Endothelial cell of umbilical vein (primary cell): ENCODE results near the gene FAM53B. TPM values are rescaled to one million over a fixed set of nuclear protein-coding genes. Genes with fewer than 3 reads are reported as not detected.

Experiments used
- BruUV-seq: library from RNA; stranded (reverse); fragments of 400-500 nt; replicated peaks from 2 replicates; lab custom pipeline; 2021; lab: Mats Ljungman, UMichigan
- CTCF ChIA-PET: fragments of 300-600, 350-600 bp; sonication (Branson Sonifier 250); formaldehyde crosslinking; loops from one replicate; lab custom pipeline; 2021; ENCODE audit warnings: antibody characterized with exemption, inconsistent platforms; lab: Charles Lee
- POLR2A ChIA-PET: fragments of 300-600, 350-600 bp; sonication (Branson Sonifier 250); formaldehyde crosslinking; loops from one replicate; lab custom pipeline; 2021; ENCODE audit warnings: antibody characterized with exemption, inconsistent platforms; lab: Charles Lee
- DNase-seq: peaks from one replicate; pipeline ENCODE4 v3.0.0-alpha.2; 2011; ENCODE audit warnings: low read depth, low spot score
- FAIRE-seq: peaks from 2 replicates; lab custom pipeline; 2011; peaks lifted over from hg19 to GRCh38; lab: Jason Lieb, UNC
- H2AFZ ChIP-seq: 2 replicates; pipeline ENCODE4 v1.6.0; 2012; ENCODE audit warnings: low read depth, low read length, control low read depth, inconsistent platforms
- H3K27ac ChIP-seq: 2 replicates; pipeline ENCODE4 v1.5.1; 2011; ENCODE audit warnings: low read depth, mild to moderate bottlenecking, control low read depth, low read length, moderate library complexity; ENCODE audit not compliant: insufficient read depth
- H3K27me3 ChIP-seq, 2 experiments: 2 replicates each; pipeline versions ENCODE4 v1.6.0 to v1.6.1; 2011; ENCODE audit warnings: low read length in 2 of 2, mixed read lengths in 1 of 2; ENCODE audit not compliant: control insufficient read depth in 2 of 2, insufficient read depth in 2 of 2
- H3K36me3 ChIP-seq, 2 experiments: 2 replicates in 1 of 2; 3 replicates in 1 of 2; pipeline ENCODE4 v1.5.1; 2011; ENCODE audit warnings: low read length in 2 of 2, mild to moderate bottlenecking in 1 of 2, moderate library complexity in 1 of 2; ENCODE audit not compliant: control insufficient read depth in 2 of 2, insufficient read depth in 2 of 2; ENCODE audit errors: extremely low read depth in 1 of 2
- H3K4me1 ChIP-seq: 3 replicates; pipeline ENCODE4 v1.5.1; 2011; ENCODE audit warnings: mild to moderate bottlenecking, low read length; ENCODE audit not compliant: control insufficient read depth, insufficient read depth; ENCODE audit errors: extremely low read depth
- H3K4me2 ChIP-seq: 2 replicates; pipeline ENCODE4 v1.6.1; 2011; ENCODE audit warnings: low read length, control low read depth, mixed read lengths; ENCODE audit not compliant: insufficient read depth
- H3K4me3 ChIP-seq, 3 experiments: fragments of 200-600 bp in 1 of 3; sonication (generic), shearing (Covaris generic) in 1 of 3; replicated peaks in 1 of 3; 2 replicates each; pipeline ENCODE4 v1.5.1; 2011 to 2016; ENCODE audit warnings: control low read depth in 3 of 3, low read length in 3 of 3, mild to moderate bottlenecking in 2 of 3, inconsistent platforms in 1 of 3, low read depth in 1 of 3, moderate library complexity in 1 of 3; ENCODE audit not compliant: insufficient read depth in 1 of 3
- H3K79me2 ChIP-seq: 2 replicates; pipeline ENCODE4 v1.6.0; 2012; ENCODE audit warnings: low read length, inconsistent platforms; ENCODE audit not compliant: control insufficient read depth, insufficient read depth
- H3K9ac ChIP-seq: replicated peaks from 2 replicates; pipeline ENCODE3; 2011; ENCODE audit warnings: low read length, control low read depth; ENCODE audit not compliant: insufficient read depth; ENCODE audit errors: extremely low read depth
- H3K9me1 ChIP-seq: replicated peaks from 3 replicates; pipeline ENCODE4 v1.6.0; 2011; ENCODE audit warnings: mild to moderate bottlenecking, low read length; ENCODE audit not compliant: control insufficient read depth, insufficient read depth; ENCODE audit errors: extremely low read depth
- H3K9me3 ChIP-seq: replicated peaks from 2 replicates; pipeline ENCODE4 v1.5.1; 2012; ENCODE audit warnings: low read length, inconsistent platforms; ENCODE audit not compliant: control insufficient read depth, insufficient read depth
- H4K20me1 ChIP-seq: replicated peaks from 2 replicates; pipeline ENCODE3; 2011; ENCODE audit warnings: mild to moderate bottlenecking, low read length; ENCODE audit not compliant: control insufficient read depth, insufficient read depth; ENCODE audit errors: extremely low read depth
- EZH2 ChIP-seq: IDR thresholded peaks from 2 replicates; pipeline ENCODE4 v1.6.1; 2012; ENCODE audit warnings: borderline replicate concordance, low read depth, mild to moderate bottlenecking, moderate library complexity, low read length, inconsistent platforms; ENCODE audit not compliant: severe bottlenecking
- FOS ChIP-seq: IDR thresholded peaks from 2 replicates; pipeline ENCODE4 v1.6.1; 2011; ENCODE audit warnings: mild to moderate bottlenecking, low read length, moderate library complexity, borderline replicate concordance; ENCODE audit not compliant: insufficient read depth
- GATA2 ChIP-seq: IDR thresholded peaks from 2 replicates; pipeline ENCODE4 v1.7.0; 2011; ENCODE audit warnings: low read depth, mild to moderate bottlenecking, moderate library complexity, mixed read lengths, low read length; ENCODE audit not compliant: insufficient read length, insufficient read depth
- JUN ChIP-seq: IDR thresholded peaks from 2 replicates; pipeline ENCODE4 v1.6.1; 2011; ENCODE audit warnings: borderline replicate concordance, low read depth; ENCODE audit not compliant: insufficient read length, insufficient read depth
- MYC ChIP-seq: IDR thresholded peaks from one replicate; pipeline ENCODE4 v1.6.1; 2011; ENCODE audit warnings: mild to moderate bottlenecking, low read depth, low read length
- POLR2A ChIP-seq: IDR thresholded peaks from 2 replicates; pipeline ENCODE4 v1.6.1; 2012; ENCODE audit warnings: low read depth, mild to moderate bottlenecking, control low read depth, low read length
- POLR2AphosphoS5 ChIP-seq: IDR thresholded peaks from 2 replicates; pipeline ENCODE4 v1.6.1; 2012; ENCODE audit warnings: low read depth, mild to moderate bottlenecking, control low read depth, low read length, moderate library complexity; ENCODE audit not compliant: insufficient read depth
- dilution Hi-C: fragments of 300-500 bp; cut with MboI; formaldehyde crosslinking; loops from one replicate; pipeline ENCODE4 v1.15.0; 2019; ENCODE audit warnings: low sequenced_read_pairs; ENCODE audit not compliant: extremely low pct_ligation_motif_present
- intact Hi-C: fragments of 100-400 bp; cut with micrococcal nuclease; formaldehyde crosslinking; loops from one replicate; pipeline ENCODE4 v1.10.0; 2022
- polyA plus RNA-seq, 4 experiments: library from polyadenylated mRNA; depleted of rRNA in 3 of 4; stranded (reverse) in 3 of 4; unstranded in 1 of 4; fragments of >200 nt; gene quantifications; 2 replicates each; pipeline versions ENCODE4 v1.2.1 to v1.2.3, GENCODE V29; 2011 to 2012; ENCODE audit warnings: missing spikeins in 1 of 4
- total RNA-seq: library from RNA; stranded (reverse); gene quantifications from 2 replicates; pipeline ENCODE4 v1.2.3, GENCODE V29; 2021
- TF ChIP-seq, protein P1 (sequence below): IDR thresholded peaks from 2 replicates; pipeline ENCODE4 v1.6.1; 2011; ENCODE audit not compliant: insufficient read depth, insufficient read length
- TF ChIP-seq, protein P2 (sequence below), 2 donors: IDR thresholded peaks; 1 replicate in 1 of 2; 2 replicates in 1 of 2; pipeline ENCODE4 v1.5.1; 2011; ENCODE audit warnings: low read length in 2 of 2, mild to moderate bottlenecking in 2 of 2, moderate library complexity in 2 of 2, control low read depth in 1 of 2, inconsistent platforms in 1 of 2, low read depth in 1 of 2; ENCODE audit not compliant: insufficient read depth in 1 of 2; ENCODE audit errors: extremely low read depth in 1 of 2

The FAM53B gene
- total and polyA plus RNA-seq, 2 donors (not counting 3 experiments of a cell fraction or from before 2014, with no cell fraction given), result 8.5 to 21.1 TPM

DNA sequence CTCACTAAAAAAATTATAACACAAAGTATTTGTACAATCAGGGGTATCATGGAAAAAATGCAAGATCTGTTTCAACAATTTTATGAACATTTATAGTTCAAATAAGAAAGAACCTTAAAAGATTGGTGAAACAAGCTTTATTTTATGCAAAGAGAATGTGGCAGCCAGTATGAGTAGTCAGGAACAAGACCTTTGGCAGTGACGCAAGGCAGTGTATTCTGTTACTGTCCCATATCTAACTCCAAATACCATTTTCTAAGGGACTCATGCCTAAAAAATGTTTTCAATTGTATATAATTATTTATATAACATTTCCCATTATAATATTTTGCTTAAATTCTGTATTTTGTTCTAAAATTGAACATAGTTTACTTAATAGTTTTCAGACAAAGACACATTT is 19.1 kb upstream of the FAM53B start:
- H3K9me1 ChIP-seq, result no peaks in the 10 kb centered on the region
- TF ChIP-seq EZH2, result no peak
- no peak for TF ChIP-seq POLR2AphosphoS5
- TF ChIP-seq, protein P1, sequence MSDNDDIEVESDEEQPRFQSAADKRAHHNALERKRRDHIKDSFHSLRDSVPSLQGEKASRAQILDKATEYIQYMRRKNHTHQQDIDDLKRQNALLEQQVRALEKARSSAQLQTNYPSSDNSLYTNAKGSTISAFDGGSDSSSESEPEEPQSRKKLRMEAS, result no peak
- no peak for TF ChIP-seq GATA2
- no peak for TF ChIP-seq POLR2A
- TF ChIP-seq MYC, result no peak
- TF ChIP-seq, protein P2, sequence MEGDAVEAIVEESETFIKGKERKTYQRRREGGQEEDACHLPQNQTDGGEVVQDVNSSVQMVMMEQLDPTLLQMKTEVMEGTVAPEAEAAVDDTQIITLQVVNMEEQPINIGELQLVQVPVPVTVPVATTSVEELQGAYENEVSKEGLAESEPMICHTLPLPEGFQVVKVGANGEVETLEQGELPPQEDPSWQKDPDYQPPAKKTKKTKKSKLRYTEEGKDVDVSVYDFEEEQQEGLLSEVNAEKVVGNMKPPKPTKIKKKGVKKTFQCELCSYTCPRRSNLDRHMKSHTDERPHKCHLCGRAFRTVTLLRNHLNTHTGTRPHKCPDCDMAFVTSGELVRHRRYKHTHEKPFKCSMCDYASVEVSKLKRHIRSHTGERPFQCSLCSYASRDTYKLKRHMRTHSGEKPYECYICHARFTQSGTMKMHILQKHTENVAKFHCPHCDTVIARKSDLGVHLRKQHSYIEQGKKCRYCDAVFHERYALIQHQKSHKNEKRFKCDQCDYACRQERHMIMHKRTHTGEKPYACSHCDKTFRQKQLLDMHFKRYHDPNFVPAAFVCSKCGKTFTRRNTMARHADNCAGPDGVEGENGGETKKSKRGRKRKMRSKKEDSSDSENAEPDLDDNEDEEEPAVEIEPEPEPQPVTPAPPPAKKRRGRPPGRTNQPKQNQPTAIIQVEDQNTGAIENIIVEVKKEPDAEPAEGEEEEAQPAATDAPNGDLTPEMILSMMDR (IDR thresholded peaks at IDR 0.05; ENCODE audit: extremely low read depth in 1 of 2, insufficient read depth in 1 of 2, low read depth in 1 of 2, low read length in 2 of 2), result no peak
- TF ChIP-seq FOS, result no peak
- TF ChIP-seq JUN, result no peak
- CTCF ChIA-PET, result interaction anchor here (0.9 to 2.2 kb wide), 4 partner anchors 9 to 18 kb away, joined by 3 to 7 read pairs (median 4); no protein-coding TSS in a partner anchor
- POLR2A ChIA-PET, result no interaction called here
- no peak overlapping the region for H3K9ac ChIP-seq
- H3K4me2 ChIP-seq, result no peak overlapping the region
- H3K27me3 ChIP-seq, result no peaks in the 10 kb centered on the region
- H3K4me3 ChIP-seq, result no peak overlapping the region
- H3K27ac ChIP-seq, result no peak overlapping the region
- FAIRE-seq (no peak), DNase-seq (no peak)
- H4K20me1 ChIP-seq, result no peaks in the 10 kb centered on the region
- BruUV-seq, result no TSS peak
- peaks cover 10% of the 10 kb centered on the region for H3K4me1 ChIP-seq
- no peak overlapping the region for H2AFZ ChIP-seq
- intact Hi-C loops (no loop called here), dilution Hi-C loops (no loop called here)
- H3K9me3 ChIP-seq, result no peaks in the 10 kb centered on the region
- no peaks in the 10 kb centered on the region for H3K79me2 ChIP-seq
- H3K36me3 ChIP-seq, result peaks cover 0 to 12% of the 10 kb centered on the region in 2 experiments
